NT2/D1 (cell line): ENCODE measurements around the gene CYP4F8.

Experiments
- DNase-seq: peaks from one replicate; pipeline ENCODE4 v3.0.0-alpha.2; 2011; ENCODE audit warnings: low read depth, low spot score
- H3K27me3 ChIP-seq: 2 replicates; pipeline ENCODE4 v1.6.0; 2011; ENCODE audit warnings: mild to moderate bottlenecking; ENCODE audit not compliant: insufficient read length, insufficient read depth
- H3K36me3 ChIP-seq: 2 replicates; pipeline ENCODE4 v1.6.1; 2011; ENCODE audit warnings: mild to moderate bottlenecking, low read length, mixed read lengths; ENCODE audit not compliant: insufficient read depth, insufficient read length
- H3K4me1 ChIP-seq: 2 replicates; pipeline ENCODE4 v1.5.1; 2011; ENCODE audit not compliant: insufficient read depth, insufficient read length
- H3K4me3 ChIP-seq: 2 replicates; pipeline ENCODE4 v1.5.1; 2011; ENCODE audit warnings: low read depth; ENCODE audit not compliant: insufficient read length
- H3K9ac ChIP-seq: 2 replicates; pipeline ENCODE4 v1.6.0; 2011; ENCODE audit warnings: low read depth; ENCODE audit not compliant: insufficient read length
- H3K9me3 ChIP-seq: 2 replicates; pipeline ENCODE4 v1.5.1; 2011; ENCODE audit warnings: mild to moderate bottlenecking, low read length; ENCODE audit not compliant: insufficient read depth
- SUZ12 ChIP-seq: IDR thresholded peaks from 2 replicates; pipeline ENCODE4 v1.6.1; 2011; ENCODE audit not compliant: insufficient read length, insufficient read depth; ENCODE audit errors: extremely low read depth
- YY1 ChIP-seq: IDR thresholded peaks from 2 replicates; pipeline ENCODE4 v1.6.1; 2011; ENCODE audit not compliant: insufficient read length, insufficient read depth
- ZNF274 ChIP-seq: IDR thresholded peaks from 2 replicates; pipeline ENCODE4 v1.6.1; 2011; ENCODE audit warnings: mild to moderate bottlenecking, low read depth, low read length

The CYP4F8 gene

GRCh38 chr19:15616627-15617270 lies 1.7 kb downstream of the CYP4F8 start:
- H3K9me3 ChIP-seq = no peaks in the 10 kb centered on the region
- H3K36me3 ChIP-seq = no peaks in the 10 kb centered on the region
- H3K4me1 ChIP-seq = peaks cover 6% of the 10 kb centered on the region
- H3K27me3 ChIP-seq = peaks cover 43% of the 10 kb centered on the region
- no peak overlapping the region for H3K4me3 ChIP-seq
- H3K9ac ChIP-seq = no peak overlapping the region
- DNase-seq = no peak
- TF ChIP-seq YY1 (no peak), ZNF274 (no peak), SUZ12 (no peak)

- H3K9me3 ChIP-seq = no peaks in the 10 kb centered on the region
- peaks cover 57% of the 10 kb centered on the region for H3K27me3 ChIP-seq
- no peak for DNase-seq
- no peaks in the 10 kb centered on the region for H3K36me3 ChIP-seq
- H3K4me3 ChIP-seq = no peak overlapping the region
- TF ChIP-seq SUZ12 (no peak), ZNF274 (no peak), YY1 (no peak)
- no peak overlapping the region for H3K9ac ChIP-seq
- H3K4me1 ChIP-seq = peaks cover 6% of the 10 kb centered on the region
These were observed 3.3 kb downstream of the CYP4F8 start for GRCh38 chr19:15618321-15618720.

GRCh38 chr19:15621801-15622200 lies 6.8 kb downstream of the CYP4F8 start:
- TF ChIP-seq SUZ12 (no peak), YY1 (no peak), ZNF274 (no peak)
- no peaks in the 10 kb centered on the region for H3K36me3 ChIP-seq
- no peaks in the 10 kb centered on the region for H3K4me1 ChIP-seq
- H3K27me3 ChIP-seq = peaks cover 70% of the 10 kb centered on the region
- H3K4me3 ChIP-seq = no peak overlapping the region
- no peak overlapping the region for H3K9ac ChIP-seq
- no peak for DNase-seq
- no peaks in the 10 kb centered on the region for H3K9me3 ChIP-seq

- Histone ChIP-seq H3K4me1 (no peaks in the 10 kb centered on the region), H3K36me3 (no peaks in the 10 kb centered on the region), H3K27me3 (peaks cover 67% of the 10 kb centered on the region), H3K9me3 (no peaks in the 10 kb centered on the region), H3K4me3 (no peak overlapping the region), H3K9ac (no peak overlapping the region)
- DNase-seq = no peak
- TF ChIP-seq YY1 = no peak
These were observed 8.0 kb downstream of the CYP4F8 start for GRCh38 chr19:15622991-15623390.

- Histone ChIP-seq H3K4me1 (no peaks in the 10 kb centered on the region), H3K9ac (no peak overlapping the region), H3K27me3 (peaks cover 67% of the 10 kb centered on the region), H3K4me3 (no peak overlapping the region), H3K9me3 (no peaks in the 10 kb centered on the region), H3K36me3 (no peaks in the 10 kb centered on the region)
- TF ChIP-seq ZNF274 (no peak), SUZ12 (no peak), YY1 (no peak)
- DNase-seq = peak; percentile 27
These were observed 8.8 kb downstream of the CYP4F8 start for GRCh38 chr19:15623711-15624318.

- Histone ChIP-seq H3K9me3 (no peaks in the 10 kb centered on the region), H3K4me3 (no peak overlapping the region), H3K27me3 (peaks cover 35% of the 10 kb centered on the region), H3K4me1 (no peaks in the 10 kb centered on the region), H3K36me3 (no peaks in the 10 kb centered on the region), H3K9ac (no peak overlapping the region)
- DNase-seq = no peak
- no peak for TF ChIP-seq ZNF274
- no peak for TF ChIP-seq SUZ12
- no peak for TF ChIP-seq YY1
These were observed 13.4 kb downstream of the CYP4F8 start for GRCh38 chr19:15628236-15629002.

GRCh38 chr19:15629003-15629880 lies 14.2 kb downstream of the CYP4F8 start:
- peak; percentile 61 for DNase-seq
- Histone ChIP-seq H3K9me3 (no peaks in the 10 kb centered on the region), H3K36me3 (no peaks in the 10 kb centered on the region), H3K9ac (peak overlapping the region; percentile 33), H3K27me3 (peaks cover 35% of the 10 kb centered on the region), H3K4me1 (no peaks in the 10 kb centered on the region), H3K4me3 (no peak overlapping the region)
- TF ChIP-seq ZNF274 = no peak
- TF ChIP-seq SUZ12 = no peak
- TF ChIP-seq YY1 = no peak
